Ishikawa (cell line): Measurements from ENCODE around the gene BANF2.

Experiments used
- CEBPB ChIP-seq: IDR thresholded peaks from 2 replicates; pipeline ENCODE4 v1.6.1; 2012
- CREB1 ChIP-seq: IDR thresholded peaks from 2 replicates; pipeline ENCODE4 v1.6.1; 2012; ENCODE audit warnings: low read depth
- EGR1 ChIP-seq: IDR thresholded peaks from 2 replicates; pipeline ENCODE4 v1.6.1; 2012
- EP300 ChIP-seq: IDR thresholded peaks from 2 replicates; pipeline ENCODE4 v1.6.1; 2012; ENCODE audit warnings: borderline replicate concordance
- FOXM1 ChIP-seq: IDR thresholded peaks from 2 replicates; pipeline ENCODE4 v1.6.1; 2012; ENCODE audit warnings: low read depth, borderline replicate concordance
- MAX ChIP-seq: IDR thresholded peaks from 2 replicates; pipeline ENCODE4 v1.6.1; 2012
- NFIC ChIP-seq: IDR thresholded peaks from 2 replicates; pipeline ENCODE4 v1.6.1; 2012
- RAD21 ChIP-seq: IDR thresholded peaks from 2 replicates; pipeline ENCODE4 v1.6.1; 2012; ENCODE audit warnings: low read depth
- REST ChIP-seq: IDR thresholded peaks from 2 replicates; pipeline ENCODE4 v1.6.1; 2012; ENCODE audit warnings: low read depth, mild to moderate bottlenecking
- TAF1 ChIP-seq: IDR thresholded peaks from 2 replicates; pipeline ENCODE4 v1.6.1; 2012; ENCODE audit warnings: low read depth, mild to moderate bottlenecking
- TCF12 ChIP-seq: IDR thresholded peaks from 2 replicates; pipeline ENCODE4 v1.6.1; 2012; ENCODE audit warnings: low read depth
- TEAD4 ChIP-seq: IDR thresholded peaks from 2 replicates; pipeline ENCODE4 v1.6.1; 2012
- USF1 ChIP-seq: IDR thresholded peaks from 2 replicates; pipeline ENCODE4 v1.6.1; 2012
- YY1 ChIP-seq: IDR thresholded peaks from 2 replicates; pipeline ENCODE4 v1.6.1; 2012; ENCODE audit warnings: low read depth
- ZBTB7A ChIP-seq: IDR thresholded peaks from 2 replicates; pipeline ENCODE4 v1.6.1; 2012; ENCODE audit warnings: low read depth

The BANF2 gene

GRCh38 chr20:17732907-17733521, 33.2 kb downstream of the BANF2 start:
- TF ChIP-seq CREB1 (no peak), NFIC (no peak), RAD21 (no peak), USF1 (no peak), REST (no peak), YY1 (no peak), MAX (no peak), EP300 (no peak), TAF1 (no peak), FOXM1 (no peak), ZBTB7A (no peak), TCF12 (no peak), CEBPB (no peak), TEAD4 (no peak), EGR1 (no peak)

GRCh38 chr20:17733767-17734304, 34.1 kb downstream of the BANF2 start:
- TF ChIP-seq CEBPB (no peak), TCF12 (no peak), USF1 (no peak), RAD21 (no peak), MAX (no peak), YY1 (no peak), FOXM1 (no peak), NFIC (no peak), ZBTB7A (no peak), EGR1 (no peak), CREB1 (no peak), TAF1 (no peak), EP300 (no peak), REST (no peak), TEAD4 (no peak)

GRCh38 chr20:17734374-17734773, 34.6 kb downstream of the BANF2 start:
- TF ChIP-seq NFIC (no peak), EGR1 (no peak), YY1 (no peak)

- TF ChIP-seq RAD21 (no peak), MAX (no peak), CEBPB (no peak), REST (no peak), EP300 (no peak), TAF1 (no peak), CREB1 (no peak), TEAD4 (no peak), TCF12 (no peak), YY1 (no peak), ZBTB7A (no peak), EGR1 (no peak), USF1 (no peak), FOXM1 (no peak), NFIC (no peak)
Observed at GRCh38 chr20:17735206-17735804, 35.5 kb downstream of the BANF2 start.
